ENCODE results near the gene TUFM.

TUFM gene

DNA sequence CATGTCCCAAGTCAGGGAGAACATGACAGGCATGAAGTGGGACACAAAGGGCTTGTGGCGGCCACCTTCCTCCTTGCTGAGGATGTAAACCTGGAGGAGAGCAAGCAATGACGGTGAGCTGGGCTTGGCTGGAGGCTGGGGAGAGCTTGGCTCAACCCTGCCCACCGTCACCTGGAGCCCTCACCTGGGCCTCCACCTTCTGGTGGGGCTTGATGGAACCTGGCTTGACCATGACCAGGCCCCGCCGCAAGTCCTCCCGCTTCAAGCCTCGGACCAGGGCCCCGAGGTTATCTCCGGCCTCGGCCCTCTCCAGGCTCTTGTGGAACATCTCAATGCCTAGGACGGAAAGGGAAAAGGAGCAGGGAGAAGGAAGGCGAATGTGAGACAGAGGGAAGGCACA lies 2.4 kb downstream of the TUFM start:
- Histone ChIP-seq H3K36me3 (ENCODE audit: control insufficient read depth, insufficient read depth, low read length) (peaks cover 26% of the 10 kb centered on the region), H3K4me3 (ENCODE audit: low read length) (no peak overlapping the region), H3K9ac (ENCODE audit: low read length) (no peak overlapping the region), H3K27ac (ENCODE audit: low read depth, low read length) (no peak overlapping the region), H3K4me1 (ENCODE audit: control insufficient read depth, insufficient read depth, low read length) (peaks cover 17% of the 10 kb centered on the region), H3K27me3 (ENCODE audit: control insufficient read depth, insufficient read depth, low read length) (no peaks in the 10 kb centered on the region)

GRCh38 chr16:28842696-28843095 lies 3.5 kb downstream of the TUFM start:
- Histone ChIP-seq H3K36me3 (ENCODE audit: control insufficient read depth, insufficient read depth, low read length) (peaks cover 26% of the 10 kb centered on the region), H3K9ac (ENCODE audit: low read length) (no peak overlapping the region), H3K27me3 (ENCODE audit: control insufficient read depth, insufficient read depth, low read length) (no peaks in the 10 kb centered on the region), H3K27ac (ENCODE audit: low read depth, low read length) (no peak overlapping the region), H3K4me3 (ENCODE audit: low read length) (no peak overlapping the region), H3K4me1 (ENCODE audit: control insufficient read depth, insufficient read depth, low read length) (peaks cover 17% of the 10 kb centered on the region)

DNA sequence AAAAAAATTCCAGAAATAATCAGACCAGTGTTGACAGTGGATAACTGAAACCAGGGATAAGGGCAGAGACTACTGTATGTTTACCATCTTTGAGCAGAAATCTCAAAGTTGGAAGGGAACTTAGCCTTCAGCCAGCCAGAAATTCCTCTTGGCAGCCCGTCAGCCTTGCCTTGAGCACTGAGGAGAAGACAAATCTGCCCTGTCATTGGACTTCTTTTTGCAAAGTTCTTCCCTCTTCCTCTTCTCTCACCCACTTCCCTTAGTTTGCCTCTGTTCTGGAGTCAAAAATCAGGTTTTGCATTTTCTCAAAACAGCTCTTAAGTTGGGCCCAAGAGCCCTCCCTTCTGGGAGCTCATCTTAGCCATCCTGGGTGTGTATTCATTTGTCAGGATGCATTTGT lies 6.2 kb downstream of the TUFM start:
- Histone ChIP-seq H3K36me3 (ENCODE audit: control insufficient read depth, insufficient read depth, low read length) (peaks cover 30% of the 10 kb centered on the region), H3K4me3 (ENCODE audit: low read length) (no peak overlapping the region), H3K9ac (ENCODE audit: low read length) (no peak overlapping the region), H3K27ac (ENCODE audit: low read depth, low read length) (no peak overlapping the region), H3K4me1 (ENCODE audit: control insufficient read depth, insufficient read depth, low read length) (peaks cover under 1% of the 10 kb centered on the region), H3K27me3 (ENCODE audit: control insufficient read depth, insufficient read depth, low read length) (no peaks in the 10 kb centered on the region)

GRCh38 chr16:28839004-28839639 lies 7.0 kb downstream of the TUFM start:
- no peaks in the 10 kb centered on the region for H3K4me1 ChIP-seq (ENCODE audit: control insufficient read depth, insufficient read depth, low read length)
- peaks cover 32% of the 10 kb centered on the region for H3K36me3 ChIP-seq (ENCODE audit: control insufficient read depth, insufficient read depth, low read length)
- H3K27ac ChIP-seq (ENCODE audit: low read depth, low read length) = no peak overlapping the region
- H3K27me3 ChIP-seq (ENCODE audit: control insufficient read depth, insufficient read depth, low read length) = no peaks in the 10 kb centered on the region
- no peak overlapping the region for H3K4me3 ChIP-seq (ENCODE audit: low read length)
- no peak overlapping the region for H3K9ac ChIP-seq (ENCODE audit: low read length)

DNA sequence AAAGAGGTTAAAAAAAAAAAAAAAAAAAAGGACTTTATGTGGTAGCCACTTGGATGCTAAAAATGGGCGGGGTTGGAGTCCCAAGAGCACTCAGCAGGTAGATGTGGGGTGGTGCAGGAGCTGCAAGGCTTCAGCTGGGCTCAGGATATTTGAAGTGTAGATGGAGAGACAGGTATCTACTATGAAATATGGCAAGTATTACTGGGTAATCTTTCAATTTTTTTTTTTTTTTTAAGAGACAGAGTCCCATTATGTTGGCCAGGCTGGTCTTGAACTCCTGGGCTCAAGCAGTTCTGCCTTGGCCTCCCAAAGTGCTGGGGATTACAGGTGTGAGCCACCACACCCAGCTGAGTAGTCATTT lies 7.6 kb downstream of the TUFM start:
- Histone ChIP-seq H3K4me3 (ENCODE audit: low read length) (no peak overlapping the region), H3K9ac (ENCODE audit: low read length) (no peak overlapping the region), H3K27ac (ENCODE audit: low read depth, low read length) (no peak overlapping the region), H3K36me3 (ENCODE audit: control insufficient read depth, insufficient read depth, low read length) (peaks cover 32% of the 10 kb centered on the region), H3K4me1 (ENCODE audit: control insufficient read depth, insufficient read depth, low read length) (no peaks in the 10 kb centered on the region), H3K27me3 (ENCODE audit: control insufficient read depth, insufficient read depth, low read length) (no peaks in the 10 kb centered on the region)

GRCh38 chr16:28837672-28838557 lies 8.2 kb downstream of the TUFM start:
- H3K4me3 ChIP-seq (ENCODE audit: low read length) = no peak overlapping the region
- H3K4me1 ChIP-seq (ENCODE audit: control insufficient read depth, insufficient read depth, low read length) = no peaks in the 10 kb centered on the region
- H3K9ac ChIP-seq (ENCODE audit: low read length) = no peak overlapping the region
- H3K36me3 ChIP-seq (ENCODE audit: control insufficient read depth, insufficient read depth, low read length) = peaks cover 34% of the 10 kb centered on the region
- no peak overlapping the region for H3K27ac ChIP-seq (ENCODE audit: low read depth, low read length)
- no peaks in the 10 kb centered on the region for H3K27me3 ChIP-seq (ENCODE audit: control insufficient read depth, insufficient read depth, low read length)

- Histone ChIP-seq H3K27ac (ENCODE audit: low read depth, low read length) (no peak overlapping the region), H3K9ac (ENCODE audit: low read length) (no peak overlapping the region), H3K4me1 (ENCODE audit: control insufficient read depth, insufficient read depth, low read length) (no peaks in the 10 kb centered on the region), H3K36me3 (ENCODE audit: control insufficient read depth, insufficient read depth, low read length) (peaks cover 38% of the 10 kb centered on the region), H3K4me3 (ENCODE audit: low read length) (no peak overlapping the region), H3K27me3 (ENCODE audit: control insufficient read depth, insufficient read depth, low read length) (no peaks in the 10 kb centered on the region)
These were observed 9.4 kb downstream of the TUFM start for GRCh38 chr16:28836761-28837064.

DNA sequence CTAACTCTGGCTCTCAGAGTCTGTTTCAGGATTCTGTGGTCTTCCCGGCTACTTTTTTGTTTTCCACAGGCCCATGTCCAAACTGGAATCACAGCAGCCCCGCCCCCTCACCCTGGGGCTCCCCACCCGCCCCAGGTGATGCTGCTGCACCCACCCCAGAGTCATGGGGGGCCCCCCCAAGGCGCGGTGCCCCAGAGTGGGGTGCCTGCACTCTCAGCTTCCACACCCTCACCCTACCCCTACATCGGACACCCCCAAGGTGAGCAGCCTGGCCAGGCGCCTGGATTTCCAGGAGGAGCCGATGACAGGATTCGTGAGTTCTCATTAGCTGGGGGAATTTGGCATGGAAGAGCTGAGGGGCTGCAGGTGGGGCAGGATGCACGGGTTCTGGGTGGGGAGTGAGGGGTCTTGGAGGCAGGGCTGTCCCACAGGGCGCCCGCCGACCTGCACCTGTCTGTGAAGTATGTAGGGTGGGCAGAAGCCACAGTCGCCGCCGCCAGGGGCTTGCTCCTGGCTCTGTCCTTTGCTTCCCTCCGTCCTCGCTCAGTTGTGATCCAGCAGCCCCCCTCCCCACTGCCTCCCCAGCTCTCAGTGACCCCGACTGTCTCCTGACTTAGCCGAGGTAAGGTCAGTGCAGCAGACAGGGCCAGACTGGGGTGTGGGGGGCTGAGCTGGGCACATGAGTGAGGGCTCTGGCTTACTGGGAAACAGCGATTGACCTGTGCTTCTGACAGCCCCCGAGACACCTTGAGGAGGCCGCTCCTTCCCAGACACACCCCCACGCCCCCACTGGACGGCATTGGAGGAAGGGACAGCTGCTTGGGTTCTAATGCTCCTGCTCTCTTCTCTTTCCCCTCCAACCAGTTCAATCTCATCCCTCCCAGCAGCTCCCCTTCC lies 10.0 kb downstream of the TUFM start:
- no peaks in the 10 kb centered on the region for H3K4me1 ChIP-seq (ENCODE audit: control insufficient read depth, insufficient read depth, low read length)
- H3K4me3 ChIP-seq (ENCODE audit: low read length) = no peak overlapping the region
- H3K27me3 ChIP-seq (ENCODE audit: control insufficient read depth, insufficient read depth, low read length) = no peaks in the 10 kb centered on the region
- H3K36me3 ChIP-seq (ENCODE audit: control insufficient read depth, insufficient read depth, low read length) = peaks cover 43% of the 10 kb centered on the region
- no peak overlapping the region for H3K9ac ChIP-seq (ENCODE audit: low read length)
- H3K27ac ChIP-seq (ENCODE audit: low read depth, low read length) = no peak overlapping the region

DNA sequence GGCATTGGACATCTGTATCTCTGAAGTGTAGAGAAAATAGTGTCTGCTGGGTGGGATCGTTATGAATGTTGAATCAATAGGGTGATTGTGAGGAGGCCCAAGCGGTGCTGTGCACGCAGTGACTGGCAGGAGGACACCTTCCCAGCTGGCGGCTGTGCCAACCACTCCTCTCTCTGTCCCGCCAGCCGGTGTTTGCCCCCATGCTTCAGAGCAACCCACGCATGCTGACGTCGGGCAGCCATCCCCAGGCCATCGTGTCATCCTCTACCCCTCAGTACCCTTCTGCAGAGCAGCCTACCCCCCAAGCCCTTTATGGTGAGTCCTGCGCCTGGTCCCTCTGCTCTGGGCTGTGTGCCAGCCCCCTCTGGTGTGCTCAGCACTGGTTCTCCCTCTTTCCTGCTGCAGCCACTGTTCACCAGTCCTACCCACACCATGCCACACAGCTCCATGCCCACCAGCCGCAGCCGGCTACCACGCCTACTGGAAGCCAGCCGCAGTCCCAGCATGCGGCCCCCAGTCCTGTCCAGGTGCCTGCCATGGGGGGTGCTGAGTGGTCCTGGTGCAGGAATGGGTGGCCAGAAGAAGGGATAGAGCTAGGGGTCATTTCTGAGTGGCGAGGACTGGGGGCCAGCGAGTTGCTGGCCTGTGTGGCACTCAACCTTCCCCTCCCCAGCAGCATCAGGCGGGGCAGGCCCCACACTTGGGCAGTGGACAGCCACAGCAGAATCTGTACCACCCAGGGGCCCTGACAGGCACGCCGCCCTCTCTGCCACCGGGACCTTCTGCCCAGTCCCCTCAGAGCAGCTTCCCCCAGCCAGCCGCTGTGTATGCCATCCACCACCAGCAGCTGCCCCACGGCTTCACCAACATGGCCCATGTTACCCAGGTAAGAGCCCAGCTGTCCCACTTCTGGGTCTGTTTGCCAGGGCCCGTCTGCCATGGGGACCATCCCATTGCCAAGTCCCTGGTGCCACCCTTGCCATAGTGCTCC lies 11.0 kb downstream of the TUFM start:
- peaks cover 52% of the 10 kb centered on the region for H3K36me3 ChIP-seq (ENCODE audit: control insufficient read depth, insufficient read depth, low read length)
- no peak overlapping the region for H3K9ac ChIP-seq (ENCODE audit: low read length)

GRCh38 chr16:28834349-28834748 lies 11.8 kb downstream of the TUFM start:
- Histone ChIP-seq H3K4me3 (ENCODE audit: low read length) (no peak overlapping the region), H3K27ac (ENCODE audit: low read depth, low read length) (no peak overlapping the region), H3K4me1 (ENCODE audit: control insufficient read depth, insufficient read depth, low read length) (no peaks in the 10 kb centered on the region), H3K27me3 (ENCODE audit: control insufficient read depth, insufficient read depth, low read length) (no peaks in the 10 kb centered on the region), H3K9ac (ENCODE audit: low read length) (no peak overlapping the region), H3K36me3 (ENCODE audit: control insufficient read depth, insufficient read depth, low read length) (peaks cover 59% of the 10 kb centered on the region)

More for the DNA sequence above, 11.0 kb downstream of the TUFM start:
- Histone ChIP-seq H3K4me3 (ENCODE audit: low read length) (no peak overlapping the region), H3K4me1 (ENCODE audit: control insufficient read depth, insufficient read depth, low read length) (no peaks in the 10 kb centered on the region), H3K27me3 (ENCODE audit: control insufficient read depth, insufficient read depth, low read length) (no peaks in the 10 kb centered on the region), H3K27ac (ENCODE audit: low read depth, low read length) (no peak overlapping the region)

- H3K9ac ChIP-seq (ENCODE audit: low read length) = no peak overlapping the region
- H3K4me3 ChIP-seq (ENCODE audit: low read length) = no peak overlapping the region
- no peak overlapping the region for H3K27ac ChIP-seq (ENCODE audit: low read depth, low read length)
- no peaks in the 10 kb centered on the region for H3K27me3 ChIP-seq (ENCODE audit: control insufficient read depth, insufficient read depth, low read length)
- H3K4me1 ChIP-seq (ENCODE audit: control insufficient read depth, insufficient read depth, low read length) = peaks cover 1% of the 10 kb centered on the region
- peaks cover 74% of the 10 kb centered on the region for H3K36me3 ChIP-seq (ENCODE audit: control insufficient read depth, insufficient read depth, low read length)
These were observed 15.6 kb downstream of the TUFM start for GRCh38 chr16:28830531-28830930.
